Gastroesophageal sphincter (tissue), 4 donors: ENCODE data around the gene ARHGAP44. TPM values are rescaled to one million over a fixed set of nuclear protein-coding genes. Genes with fewer than 3 reads are reported as not detected.

Experiments
- ATAC-seq: fragments of 150-250 bp; one replicate; pipeline ENCODE4 v1.9.1; 2016; ENCODE audit warnings: mild to moderate bottlenecking, moderate library complexity
- H3K27ac ChIP-seq, 4 donors: fragments of 200-600 bp; sonication (generic) in 3 of 4; 1 replicate in 3 of 4; 2 replicates in 1 of 4; pipeline ENCODE4 v1.5.1; 2016 to 2019
- H3K27me3 ChIP-seq: fragments of 200-600 bp; sonication (generic); one replicate; pipeline ENCODE4 v1.5.1; 2019
- H3K36me3 ChIP-seq, 2 donors: fragments of 200-600 bp; sonication (generic); one replicate each; pipeline ENCODE4 v1.5.1; 2019; ENCODE audit warnings: control low read depth in 1 of 2
- H3K4me1 ChIP-seq, 3 donors: fragments of 200-600 bp; sonication (generic); 1 replicate in 2 of 3; 2 replicates in 1 of 3; pipeline ENCODE4 v1.5.1; 2016 to 2019; ENCODE audit warnings: control low read depth in 2 of 3
- H3K4me3 ChIP-seq, 2 donors: fragments of 200-600 bp; sonication (generic); one replicate each; pipeline ENCODE4 v1.5.1; 2019; ENCODE audit warnings: mild to moderate bottlenecking in 1 of 2, moderate library complexity in 1 of 2
- H3K9me3 ChIP-seq, 3 donors: fragments of 200-600 bp; sonication (generic); one replicate each; pipeline ENCODE4 v1.5.1; 2017 to 2019; ENCODE audit warnings: control low read depth in 2 of 3
- EP300 ChIP-seq: sonication (generic); formaldehyde crosslinking; IDR thresholded peaks from one replicate; pipeline ENCODE4 v1.6.1; 2017; ENCODE audit warnings: antibody characterized with exemption, mild to moderate bottlenecking
- POLR2A ChIP-seq, 2 donors: fragments of 450-650 bp; IDR thresholded peaks; one replicate each; pipeline ENCODE4 v1.6.1; 2017; ENCODE audit warnings: antibody characterized with exemption in 2 of 2, mild to moderate bottlenecking in 2 of 2, moderate library complexity in 1 of 2
- POLR2AphosphoS5 ChIP-seq: sonication (generic); formaldehyde crosslinking; IDR thresholded peaks from one replicate; pipeline ENCODE4 v1.6.1; 2017; ENCODE audit warnings: antibody characterized with exemption
- WGBS, 2 donors: methylation state at CpG; one replicate each; pipeline ENCODE4 v1.1.5; 2018; ENCODE audit warnings: low coverage in 1 of 2; 5-methylcytosine and 5-hydroxymethylcytosine counted together
- total RNA-seq, 4 donors: library from RNA; depleted of rRNA; stranded (reverse); fragments of >200 nt; gene quantifications; one replicate each; pipeline ENCODE4 v1.1.0, GENCODE V29; 2016
- TF ChIP-seq, protein P1 (sequence below), 4 experiments: fragments of 200-600 bp in 2 of 4; fragments of 450-650 bp in 2 of 4; sonication (generic) in 1 of 4; IDR thresholded peaks; one replicate each; pipeline ENCODE4 v1.5.1; 2017 to 2019; ENCODE audit warnings: antibody characterized with exemption in 4 of 4, mild to moderate bottlenecking in 2 of 4, moderate library complexity in 2 of 4

ARHGAP44 gene
- total RNA-seq, 4 donors from 2014 or later, result 4.7 to 12.5 (median 6.5) TPM

DNA sequence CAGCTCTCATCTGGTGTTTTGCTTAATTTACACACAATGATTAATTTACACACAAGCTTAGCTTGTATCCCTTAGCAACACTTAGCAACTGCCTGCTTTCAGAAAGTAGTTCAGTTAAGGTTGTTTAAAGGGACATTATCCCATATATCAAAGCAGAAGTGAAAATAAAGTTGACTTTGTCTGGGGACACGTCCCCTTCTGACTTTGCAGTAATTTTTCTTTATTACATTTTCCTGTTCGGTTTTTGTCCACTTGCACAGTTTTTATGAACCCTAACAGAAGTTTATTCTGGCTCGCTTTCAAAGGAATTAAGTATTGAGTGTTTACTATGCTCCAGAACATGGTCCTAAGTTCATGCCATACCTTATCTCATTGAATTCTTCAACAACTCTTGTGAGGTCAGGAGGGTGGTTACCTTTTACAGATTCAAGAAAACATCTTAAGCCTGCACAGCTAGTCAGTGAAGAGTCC is 41.5 kb downstream of the ARHGAP44 start:
- no peaks in the 10 kb centered on the region for H3K36me3 ChIP-seq
- no peaks in the 10 kb centered on the region for H3K27me3 ChIP-seq
- WGBS, 2 donors, result 44 to 68% methylated on average over 3 of the region's 3 CpGs
- no peak overlapping the region for H3K27ac ChIP-seq
- no peak overlapping the region for H3K4me3 ChIP-seq
- H3K9me3 ChIP-seq, result peaks cover 0 to 21% (median 0%) of the 10 kb centered on the region in 3 donors
- no peak for ATAC-seq
- TF ChIP-seq, protein P1, sequence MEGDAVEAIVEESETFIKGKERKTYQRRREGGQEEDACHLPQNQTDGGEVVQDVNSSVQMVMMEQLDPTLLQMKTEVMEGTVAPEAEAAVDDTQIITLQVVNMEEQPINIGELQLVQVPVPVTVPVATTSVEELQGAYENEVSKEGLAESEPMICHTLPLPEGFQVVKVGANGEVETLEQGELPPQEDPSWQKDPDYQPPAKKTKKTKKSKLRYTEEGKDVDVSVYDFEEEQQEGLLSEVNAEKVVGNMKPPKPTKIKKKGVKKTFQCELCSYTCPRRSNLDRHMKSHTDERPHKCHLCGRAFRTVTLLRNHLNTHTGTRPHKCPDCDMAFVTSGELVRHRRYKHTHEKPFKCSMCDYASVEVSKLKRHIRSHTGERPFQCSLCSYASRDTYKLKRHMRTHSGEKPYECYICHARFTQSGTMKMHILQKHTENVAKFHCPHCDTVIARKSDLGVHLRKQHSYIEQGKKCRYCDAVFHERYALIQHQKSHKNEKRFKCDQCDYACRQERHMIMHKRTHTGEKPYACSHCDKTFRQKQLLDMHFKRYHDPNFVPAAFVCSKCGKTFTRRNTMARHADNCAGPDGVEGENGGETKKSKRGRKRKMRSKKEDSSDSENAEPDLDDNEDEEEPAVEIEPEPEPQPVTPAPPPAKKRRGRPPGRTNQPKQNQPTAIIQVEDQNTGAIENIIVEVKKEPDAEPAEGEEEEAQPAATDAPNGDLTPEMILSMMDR (IDR thresholded peaks at IDR 0.05), result no peak
- no peak for TF ChIP-seq EP300
- no peak for TF ChIP-seq POLR2AphosphoS5
- TF ChIP-seq POLR2A (IDR thresholded peaks at IDR 0.05), result no peak
- H3K4me1 ChIP-seq, result no peaks in the 10 kb centered on the region

DNA sequence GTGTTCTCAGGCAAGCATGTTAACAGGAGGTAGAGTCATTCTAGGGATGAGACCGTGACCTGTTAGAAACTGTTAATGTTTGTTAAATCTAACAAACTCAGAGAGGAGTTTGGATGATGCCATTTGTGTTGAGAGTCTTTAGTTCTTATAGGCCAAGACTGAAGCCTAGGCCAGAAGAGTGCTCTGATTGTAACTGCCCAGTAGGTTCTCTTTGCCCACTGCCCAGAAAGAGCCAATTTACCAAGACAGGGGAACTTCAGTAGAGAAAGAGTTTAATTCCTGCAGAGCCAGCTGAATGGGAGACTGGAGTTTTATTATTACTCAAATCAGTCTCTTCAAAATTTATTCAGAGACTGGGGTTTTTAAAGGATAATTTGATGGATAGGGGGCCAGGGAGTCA is 42.5 kb downstream of the ARHGAP44 start:
- no peaks in the 10 kb centered on the region for H3K27me3 ChIP-seq
- no peak for ATAC-seq
- H3K36me3 ChIP-seq, result no peaks in the 10 kb centered on the region
- no peaks in the 10 kb centered on the region for H3K4me1 ChIP-seq
- H3K9me3 ChIP-seq, result peaks cover 0 to 21% (median 0%) of the 10 kb centered on the region in 3 donors
- TF ChIP-seq POLR2AphosphoS5 (no peak), POLR2A (IDR thresholded peaks at IDR 0.05) (no peak), EP300 (no peak)
- TF ChIP-seq, protein P1 (IDR thresholded peaks at IDR 0.05), result no peak
- no peak overlapping the region for H3K27ac ChIP-seq
- no peak overlapping the region for H3K4me3 ChIP-seq
- 82 to 90% methylated on average over 1 of the region's 1 CpG for WGBS, 2 donors

- ATAC-seq, result no peak
- H3K27ac ChIP-seq, result no peak overlapping the region
- WGBS, 2 donors, result 83 to 93% methylated on average over 2 of the region's 2 CpGs
- no peaks in the 10 kb centered on the region for H3K9me3 ChIP-seq
- H3K36me3 ChIP-seq, result no peaks in the 10 kb centered on the region
- no peaks in the 10 kb centered on the region for H3K27me3 ChIP-seq
- H3K4me1 ChIP-seq, result no peaks in the 10 kb centered on the region
- TF ChIP-seq EP300 (no peak), POLR2AphosphoS5 (no peak), POLR2A (IDR thresholded peaks at IDR 0.05) (no peak)
- TF ChIP-seq, protein P1 (IDR thresholded peaks at IDR 0.05), result no peak
- no peak overlapping the region for H3K4me3 ChIP-seq
Measured at GRCh38 chr17:12839042-12839441, 49.7 kb downstream of the ARHGAP44 start.

GRCh38 chr17:12842936-12843335 is 53.6 kb downstream of the ARHGAP44 start:
- Histone ChIP-seq H3K4me3 (no peak overlapping the region), H3K36me3 (no peaks in the 10 kb centered on the region), H3K27me3 (no peaks in the 10 kb centered on the region), H3K4me1 (no peaks in the 10 kb centered on the region), H3K9me3 (no peaks in the 10 kb centered on the region), H3K27ac (no peak overlapping the region)
- TF ChIP-seq EP300 (no peak), POLR2AphosphoS5 (no peak), POLR2A (IDR thresholded peaks at IDR 0.05) (no peak)
- TF ChIP-seq, protein P1 (IDR thresholded peaks at IDR 0.05), result no peak
- no peak for ATAC-seq
- WGBS, 2 donors, result 53 to 62% methylated on average over 3 to 4 of the region's 4 CpGs

DNA sequence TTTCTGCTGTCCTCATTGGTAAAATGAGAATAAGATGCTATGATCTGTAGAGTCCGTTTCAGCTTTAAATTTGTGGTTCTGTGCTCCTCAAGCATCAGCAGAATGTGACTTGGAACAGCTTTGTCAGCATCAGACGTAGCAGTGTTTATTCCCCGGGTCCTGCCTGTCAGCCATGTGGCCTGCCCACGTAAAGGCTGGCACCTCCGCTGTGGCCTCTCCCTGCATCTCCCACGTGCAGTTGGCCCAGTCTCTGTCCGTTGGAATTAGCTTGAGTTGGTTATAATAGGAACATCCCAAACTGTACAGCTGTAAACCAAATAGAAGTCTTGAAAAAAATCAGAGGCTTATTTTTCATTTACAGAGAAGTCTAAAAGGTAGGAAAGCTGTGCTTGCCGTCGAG is 61.7 kb downstream of the ARHGAP44 start:
- TF ChIP-seq EP300, result no peak
- TF ChIP-seq POLR2AphosphoS5, result no peak
- TF ChIP-seq, protein P1 (IDR thresholded peaks at IDR 0.05), result no peak
- TF ChIP-seq POLR2A (IDR thresholded peaks at IDR 0.05), result no peak
- no peak for ATAC-seq
- WGBS, 2 donors, result 80 to 82% methylated on average over 5 to 7 of the region's 9 CpGs
- Histone ChIP-seq H3K4me1 (no peaks in the 10 kb centered on the region), H3K27me3 (no peaks in the 10 kb centered on the region), H3K4me3 (no peak overlapping the region), H3K27ac (no peak overlapping the region), H3K36me3 (no peaks in the 10 kb centered on the region), H3K9me3 (no peaks in the 10 kb centered on the region)
